OCI-LY3 (cell line): ENCODE results near the gene YY1.
"Not testable (repeated sequence)": the region's sequence is repeated elsewhere in the genome, so short reads cannot be mapped to it uniquely, and the experiment has no call there.

Experiments used
- EZH2phosphoT487 ChIP-seq: fragments of 200-600 bp; shearing (Covaris generic); IDR thresholded peaks from 2 replicates; pipeline ENCODE4 v1.6.1; 2018; ENCODE audit warnings: antibody characterized with exemption, mixed run types, low read depth
- TF ChIP-seq, protein P1 (sequence below): fragments of 200-600, 300-600 bp; sonication (generic); IDR thresholded peaks from 2 replicates; pipeline ENCODE4 v1.5.1; 2014; ENCODE audit warnings: antibody characterized with exemption, low read length, low read depth

DNA sequence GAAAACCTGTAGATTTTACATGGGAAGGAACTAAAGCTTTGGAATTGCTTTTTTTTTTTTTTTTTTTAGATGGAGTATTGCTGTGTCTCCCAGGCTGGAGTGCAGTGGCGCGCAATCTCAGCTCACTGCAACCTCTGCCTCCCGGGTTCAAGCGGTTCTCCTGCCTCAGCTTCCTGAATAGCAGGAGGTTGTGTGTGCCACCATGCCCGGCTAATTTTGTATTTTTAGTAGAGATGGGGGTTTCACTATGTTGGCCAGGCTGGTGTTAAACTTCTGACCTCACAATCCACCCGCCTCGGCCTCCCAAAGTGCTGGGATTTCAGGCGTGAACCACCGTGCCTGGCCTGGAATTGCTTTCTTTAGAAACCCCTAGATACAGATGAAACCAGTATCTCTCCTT is 44.5 kb downstream of the YY1 start:
- TF ChIP-seq, protein P1, sequence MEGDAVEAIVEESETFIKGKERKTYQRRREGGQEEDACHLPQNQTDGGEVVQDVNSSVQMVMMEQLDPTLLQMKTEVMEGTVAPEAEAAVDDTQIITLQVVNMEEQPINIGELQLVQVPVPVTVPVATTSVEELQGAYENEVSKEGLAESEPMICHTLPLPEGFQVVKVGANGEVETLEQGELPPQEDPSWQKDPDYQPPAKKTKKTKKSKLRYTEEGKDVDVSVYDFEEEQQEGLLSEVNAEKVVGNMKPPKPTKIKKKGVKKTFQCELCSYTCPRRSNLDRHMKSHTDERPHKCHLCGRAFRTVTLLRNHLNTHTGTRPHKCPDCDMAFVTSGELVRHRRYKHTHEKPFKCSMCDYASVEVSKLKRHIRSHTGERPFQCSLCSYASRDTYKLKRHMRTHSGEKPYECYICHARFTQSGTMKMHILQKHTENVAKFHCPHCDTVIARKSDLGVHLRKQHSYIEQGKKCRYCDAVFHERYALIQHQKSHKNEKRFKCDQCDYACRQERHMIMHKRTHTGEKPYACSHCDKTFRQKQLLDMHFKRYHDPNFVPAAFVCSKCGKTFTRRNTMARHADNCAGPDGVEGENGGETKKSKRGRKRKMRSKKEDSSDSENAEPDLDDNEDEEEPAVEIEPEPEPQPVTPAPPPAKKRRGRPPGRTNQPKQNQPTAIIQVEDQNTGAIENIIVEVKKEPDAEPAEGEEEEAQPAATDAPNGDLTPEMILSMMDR = not testable (repeated sequence)
- not testable (repeated sequence) for TF ChIP-seq EZH2phosphoT487
